Measurements from ENCODE around the gene ITIH4.

The ITIH4 gene

DNA sequence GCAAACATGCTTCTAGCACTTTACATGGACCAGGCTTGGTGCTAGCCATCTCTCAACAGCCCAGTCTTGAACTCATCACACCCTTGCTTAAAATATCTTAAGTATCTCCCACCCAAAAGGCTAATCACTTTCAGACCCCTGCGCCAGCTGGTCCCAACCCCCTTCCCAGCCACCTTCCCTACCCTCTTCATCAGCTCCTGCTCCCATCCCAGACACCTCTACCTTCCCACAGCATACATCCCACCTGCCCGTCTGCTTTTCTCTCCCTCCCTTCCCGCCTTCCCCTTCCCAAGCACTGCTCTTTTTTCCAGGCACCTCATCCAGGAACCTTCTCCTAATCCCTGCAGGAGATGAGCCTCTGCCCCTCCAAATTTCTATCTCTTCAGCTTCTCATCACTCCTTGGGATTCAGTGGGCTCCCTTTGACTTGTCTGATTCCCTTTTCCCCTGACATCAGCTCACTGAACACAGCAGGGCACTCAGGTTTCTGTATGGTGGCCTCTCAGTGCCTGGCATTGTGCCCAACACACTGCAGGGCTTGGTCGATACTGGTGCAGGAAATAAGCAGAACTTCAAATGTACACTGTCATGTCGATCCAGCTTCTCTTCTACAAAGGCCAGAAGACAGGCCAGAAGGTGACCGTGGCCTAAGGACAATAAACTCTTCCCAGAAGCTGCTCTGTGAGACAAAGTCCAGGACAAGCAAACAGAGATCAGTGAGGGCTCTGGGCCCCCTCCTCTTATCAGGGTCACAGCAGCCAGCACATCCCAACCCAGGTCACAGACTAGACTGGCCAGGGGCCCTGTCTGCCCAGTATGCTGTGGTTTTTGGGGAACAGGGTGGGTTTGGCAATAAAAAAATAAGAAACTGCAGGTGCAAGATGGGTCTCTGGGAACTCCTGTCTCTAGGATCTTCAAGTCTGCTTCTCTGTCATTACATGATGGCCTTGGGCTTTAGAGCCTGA lies 55.3 kb downstream of the ITIH4 start:
- Histone ChIP-seq H3K4me1 (ENCODE audit: insufficient read depth, low read length) (no peaks in the 10 kb centered on the region), H3K36me3 (ENCODE audit: insufficient read depth, low read length) (no peaks in the 10 kb centered on the region), H3K9ac (ENCODE audit: low read depth, low read length) (no peak overlapping the region), H3K9me3 (ENCODE audit: control insufficient read depth, insufficient read depth, low read length) (no peaks in the 10 kb centered on the region)

DNA sequence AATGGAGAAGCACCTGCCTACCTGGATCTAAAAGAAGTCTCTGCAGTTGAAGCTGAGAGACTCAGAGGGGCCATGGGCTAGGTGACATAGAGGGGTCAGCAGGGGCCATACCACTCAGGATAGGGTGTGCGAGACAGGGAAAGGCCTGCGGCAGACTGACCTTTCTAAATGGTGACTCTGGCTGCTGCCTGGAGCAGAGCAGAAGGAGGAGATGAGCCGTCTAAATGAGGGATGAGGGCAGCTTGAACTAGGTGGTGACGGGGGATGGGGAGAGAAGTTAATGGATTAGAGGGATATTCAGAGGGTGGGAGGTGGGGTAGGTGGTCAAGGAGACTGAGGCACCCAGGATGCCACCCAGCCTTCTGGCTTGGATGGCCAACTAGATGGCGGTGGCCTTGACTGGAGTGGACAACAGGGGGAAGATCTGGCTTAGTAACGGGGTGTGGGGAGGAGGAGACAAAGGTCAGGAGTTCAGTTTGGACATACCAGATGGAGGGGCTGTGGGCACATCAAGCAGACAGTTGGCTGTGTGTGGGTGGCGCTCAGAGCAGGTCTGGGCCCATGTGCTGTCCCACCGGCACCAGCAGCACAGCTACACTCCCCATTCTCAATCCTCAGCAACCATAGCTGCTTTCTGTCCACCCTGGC lies 56.3 kb downstream of the ITIH4 start:
- Histone ChIP-seq H3K9me3 (ENCODE audit: control insufficient read depth, insufficient read depth, low read length) (no peaks in the 10 kb centered on the region), H3K4me1 (ENCODE audit: insufficient read depth, low read length) (no peaks in the 10 kb centered on the region), H3K9ac (ENCODE audit: low read depth, low read length) (no peak overlapping the region), H3K36me3 (ENCODE audit: insufficient read depth, low read length) (no peaks in the 10 kb centered on the region)

DNA sequence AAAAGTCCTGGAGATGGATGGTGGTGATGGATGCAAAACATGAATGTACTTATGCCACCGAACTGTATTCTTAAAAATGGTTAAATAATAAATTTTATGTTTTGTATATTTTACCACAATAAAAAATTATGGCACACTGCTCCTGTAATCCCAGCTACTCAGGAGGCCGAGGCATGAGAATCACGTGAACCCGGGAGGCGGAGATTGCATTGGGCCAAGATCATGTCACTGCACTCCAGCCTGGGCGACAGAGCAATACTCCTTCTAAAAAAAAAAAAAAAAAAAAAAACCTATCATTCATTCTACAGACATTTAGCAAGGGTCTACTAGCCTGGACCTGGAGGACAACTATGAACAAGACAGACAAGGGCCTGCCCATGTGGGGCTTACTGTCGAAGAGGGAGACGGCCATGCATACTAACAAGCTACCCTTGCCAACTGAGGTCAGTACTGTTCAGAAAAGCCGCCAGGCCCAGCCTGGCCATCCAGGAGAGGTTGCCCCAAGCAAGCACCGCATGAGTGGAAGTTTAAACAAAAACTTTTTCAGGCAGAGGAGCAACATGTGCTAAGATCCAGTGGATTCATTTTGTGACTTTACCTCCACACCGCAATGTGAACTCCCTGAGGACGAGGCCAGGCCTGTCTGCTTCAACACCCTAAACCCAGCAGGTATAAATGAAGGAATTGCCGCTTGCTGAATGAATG lies 57.0 kb downstream of the ITIH4 start:
- no peaks in the 10 kb centered on the region for H3K9me3 ChIP-seq (ENCODE audit: control insufficient read depth, insufficient read depth, low read length)

DNA sequence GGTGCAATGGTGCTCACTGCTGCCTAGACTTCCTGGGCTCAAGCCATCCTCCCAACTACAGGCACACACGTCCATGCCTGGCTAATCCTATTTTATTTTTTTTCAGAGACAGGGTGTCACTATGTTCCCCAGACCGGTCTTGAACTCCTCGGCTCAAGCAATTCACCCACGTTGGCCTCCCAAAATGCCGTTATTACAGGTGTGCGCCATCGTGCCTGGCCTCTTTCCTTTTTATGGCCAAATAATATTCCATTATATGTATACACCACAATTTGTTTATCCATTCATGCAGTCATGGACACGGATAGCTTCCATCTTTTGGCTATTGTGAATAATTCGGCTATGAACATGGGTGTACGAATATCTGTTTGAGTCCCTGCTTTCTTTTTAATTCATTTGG lies 58.8 kb downstream of the ITIH4 start:
- H3K4me1 ChIP-seq (ENCODE audit: insufficient read depth, low read length): no peaks in the 10 kb centered on the region
- H3K9ac ChIP-seq (ENCODE audit: low read depth, low read length): no peak overlapping the region; the same call in 1 of the 2 replicates
- no peaks in the 10 kb centered on the region for H3K9me3 ChIP-seq (ENCODE audit: control insufficient read depth, insufficient read depth, low read length)
- peaks cover 5% of the 10 kb centered on the region; the same call in 1 of the 2 replicates for H3K36me3 ChIP-seq (ENCODE audit: insufficient read depth, low read length)

More for the DNA sequence above, 57.0 kb downstream of the ITIH4 start:
- Histone ChIP-seq H3K4me1 (ENCODE audit: insufficient read depth, low read length) (no peaks in the 10 kb centered on the region), H3K36me3 (ENCODE audit: insufficient read depth, low read length) (peaks cover 1% of the 10 kb centered on the region; the same call in 1 of the 2 replicates), H3K9ac (ENCODE audit: low read depth, low read length) (no peak overlapping the region)

- Histone ChIP-seq H3K9me3 (ENCODE audit: control insufficient read depth, insufficient read depth, low read length) (no peaks in the 10 kb centered on the region), H3K36me3 (ENCODE audit: insufficient read depth, low read length) (peaks cover 5% of the 10 kb centered on the region; the same call in 1 of the 2 replicates), H3K4me1 (ENCODE audit: insufficient read depth, low read length) (no peaks in the 10 kb centered on the region), H3K9ac (ENCODE audit: low read depth, low read length) (peak overlapping the region; percentile 74)
These were observed 59.2 kb downstream of the ITIH4 start for GRCh38 chr3:52771334-52771681.

- Histone ChIP-seq H3K9me3 (ENCODE audit: control insufficient read depth, insufficient read depth, low read length) (no peaks in the 10 kb centered on the region), H3K9ac (ENCODE audit: low read depth, low read length) (peak within 1 kb of the TSS; percentile 74), H3K36me3 (ENCODE audit: insufficient read depth, low read length) (peaks cover 9% of the 10 kb centered on the region), H3K4me1 (ENCODE audit: insufficient read depth, low read length) (no peaks in the 10 kb centered on the region)
These were observed 59.8 kb downstream of the ITIH4 start, which contains the start of gene NEK4 for GRCh38 chr3:52770496-52771333. NEK4 (minus strand) TSS chr3:52770940; CDS start chr3:52770746, 194 bp downstream.

DNA sequence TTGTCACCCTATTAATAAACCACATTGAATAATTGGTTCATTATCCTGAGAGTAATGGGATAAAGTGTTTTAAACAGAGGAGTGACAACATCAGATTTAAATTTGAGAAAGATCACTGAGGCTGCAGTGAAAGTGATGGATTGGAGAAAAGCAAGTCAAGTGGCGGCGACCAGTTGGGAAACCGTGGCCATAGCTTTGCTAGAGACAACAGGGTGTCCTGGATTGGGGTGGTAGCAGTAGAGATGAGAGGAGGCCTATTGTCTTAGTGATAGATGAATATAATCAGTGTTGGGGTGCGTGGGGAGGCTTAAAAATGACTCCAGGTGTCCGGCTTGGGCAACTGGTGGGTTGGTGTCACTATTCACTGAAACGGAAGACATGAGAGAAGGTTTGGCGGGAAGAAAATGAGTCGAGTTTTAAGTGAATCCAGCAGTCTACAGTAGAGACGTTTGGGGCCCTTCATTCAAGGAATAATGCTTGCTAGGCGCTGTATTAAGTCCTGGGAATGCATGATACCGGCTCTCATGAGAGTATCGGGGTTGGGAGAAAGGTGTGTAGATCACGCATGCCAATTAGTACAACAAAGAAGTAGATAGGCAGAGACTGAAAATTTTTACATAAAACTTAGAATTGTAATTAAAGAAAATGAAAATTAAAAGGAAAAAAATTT lies 60.6 kb downstream of the ITIH4 start:
- Histone ChIP-seq H3K4me1 (ENCODE audit: insufficient read depth, low read length) (no peaks in the 10 kb centered on the region), H3K9me3 (ENCODE audit: control insufficient read depth, insufficient read depth, low read length) (no peaks in the 10 kb centered on the region), H3K36me3 (ENCODE audit: insufficient read depth, low read length) (peaks cover 10% of the 10 kb centered on the region), H3K9ac (ENCODE audit: low read depth, low read length) (peak overlapping the region; percentile 74)

- Histone ChIP-seq H3K9me3 (ENCODE audit: control insufficient read depth, insufficient read depth, low read length) (no peaks in the 10 kb centered on the region), H3K4me1 (ENCODE audit: insufficient read depth, low read length) (no peaks in the 10 kb centered on the region), H3K9ac (ENCODE audit: low read depth, low read length) (no peak overlapping the region), H3K36me3 (ENCODE audit: insufficient read depth, low read length) (peaks cover 11% of the 10 kb centered on the region)
These were observed 67.0 kb downstream of the ITIH4 start for GRCh38 chr3:52763466-52763865.

All from ES-I3 (cell line).